GM12874 (cell line): ENCODE measurements around the gene H6PD.

Experiments
- TF ChIP-seq, protein P1 (sequence below): IDR thresholded peaks from 2 replicates; pipeline ENCODE4 v1.5.1; 2011; ENCODE audit warnings: low read depth, mild to moderate bottlenecking, control low read depth, low read length, moderate library complexity; ENCODE audit not compliant: insufficient read depth

The H6PD gene

DNA sequence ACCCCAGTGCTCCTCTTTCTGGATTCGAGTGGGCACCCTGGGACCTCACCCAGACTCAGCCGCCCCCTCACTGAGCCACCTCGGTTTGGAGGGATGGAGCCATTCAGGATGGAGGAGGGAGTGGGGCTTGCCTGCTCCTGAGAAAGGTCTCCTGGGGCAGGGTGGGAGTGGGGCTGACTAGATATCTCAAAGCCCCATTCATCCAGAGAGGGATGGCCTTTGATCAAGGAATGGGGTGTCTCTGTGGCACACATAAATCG lies 48.1 kb downstream of the H6PD start:
- TF ChIP-seq, protein P1, sequence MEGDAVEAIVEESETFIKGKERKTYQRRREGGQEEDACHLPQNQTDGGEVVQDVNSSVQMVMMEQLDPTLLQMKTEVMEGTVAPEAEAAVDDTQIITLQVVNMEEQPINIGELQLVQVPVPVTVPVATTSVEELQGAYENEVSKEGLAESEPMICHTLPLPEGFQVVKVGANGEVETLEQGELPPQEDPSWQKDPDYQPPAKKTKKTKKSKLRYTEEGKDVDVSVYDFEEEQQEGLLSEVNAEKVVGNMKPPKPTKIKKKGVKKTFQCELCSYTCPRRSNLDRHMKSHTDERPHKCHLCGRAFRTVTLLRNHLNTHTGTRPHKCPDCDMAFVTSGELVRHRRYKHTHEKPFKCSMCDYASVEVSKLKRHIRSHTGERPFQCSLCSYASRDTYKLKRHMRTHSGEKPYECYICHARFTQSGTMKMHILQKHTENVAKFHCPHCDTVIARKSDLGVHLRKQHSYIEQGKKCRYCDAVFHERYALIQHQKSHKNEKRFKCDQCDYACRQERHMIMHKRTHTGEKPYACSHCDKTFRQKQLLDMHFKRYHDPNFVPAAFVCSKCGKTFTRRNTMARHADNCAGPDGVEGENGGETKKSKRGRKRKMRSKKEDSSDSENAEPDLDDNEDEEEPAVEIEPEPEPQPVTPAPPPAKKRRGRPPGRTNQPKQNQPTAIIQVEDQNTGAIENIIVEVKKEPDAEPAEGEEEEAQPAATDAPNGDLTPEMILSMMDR: no peak

GRCh38 chr1:9284061-9284460 lies 49.5 kb downstream of the H6PD start:
- TF ChIP-seq, protein P1: no peak

DNA sequence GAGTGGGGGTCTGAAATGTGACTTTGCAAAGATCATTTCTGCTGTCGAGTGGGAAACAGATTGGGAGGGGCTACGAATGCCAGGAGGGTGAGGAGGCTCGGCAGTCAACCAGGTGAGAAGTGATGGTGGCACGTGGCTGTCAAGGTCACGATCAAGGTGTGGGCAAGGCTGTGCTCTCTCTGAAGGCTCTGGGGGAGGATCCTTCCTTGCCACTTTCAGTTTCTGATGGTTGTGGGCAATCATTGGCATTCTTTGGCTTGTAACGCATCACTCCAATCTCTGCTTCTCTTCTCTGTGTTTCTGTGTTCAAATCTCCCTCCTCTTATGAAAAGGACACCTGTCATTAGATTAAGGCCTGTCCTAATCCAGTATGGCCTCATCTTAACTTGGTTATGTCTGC lies 52.0 kb downstream of the H6PD start:
- TF ChIP-seq, protein P1: no peak

DNA sequence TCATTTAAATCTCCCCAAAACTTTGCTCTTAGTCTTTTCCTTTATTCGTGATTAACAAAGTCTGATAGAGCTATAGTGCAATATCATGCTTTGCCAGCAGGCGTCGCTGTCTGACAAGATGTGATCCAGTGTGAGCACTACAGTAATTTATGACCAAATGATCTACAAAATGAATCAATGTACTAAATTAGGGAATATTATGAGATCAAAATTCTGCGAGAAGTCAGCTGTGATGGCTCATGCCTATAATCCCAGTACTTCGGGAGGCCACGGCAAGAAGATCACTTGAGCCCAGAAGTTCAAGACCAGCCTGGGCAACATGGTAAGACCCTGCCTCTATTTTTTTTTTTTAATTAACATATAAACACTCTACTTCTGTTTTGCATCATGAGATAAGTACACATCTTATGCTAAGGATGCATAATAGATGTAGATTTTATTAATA lies 54.5 kb downstream of the H6PD start:
- TF ChIP-seq, protein P1: peak; percentile 82

- TF ChIP-seq, protein P1: no peak
Observed at GRCh38 chr1:9289711-9290485, 55.3 kb downstream of the H6PD start.

DNA sequence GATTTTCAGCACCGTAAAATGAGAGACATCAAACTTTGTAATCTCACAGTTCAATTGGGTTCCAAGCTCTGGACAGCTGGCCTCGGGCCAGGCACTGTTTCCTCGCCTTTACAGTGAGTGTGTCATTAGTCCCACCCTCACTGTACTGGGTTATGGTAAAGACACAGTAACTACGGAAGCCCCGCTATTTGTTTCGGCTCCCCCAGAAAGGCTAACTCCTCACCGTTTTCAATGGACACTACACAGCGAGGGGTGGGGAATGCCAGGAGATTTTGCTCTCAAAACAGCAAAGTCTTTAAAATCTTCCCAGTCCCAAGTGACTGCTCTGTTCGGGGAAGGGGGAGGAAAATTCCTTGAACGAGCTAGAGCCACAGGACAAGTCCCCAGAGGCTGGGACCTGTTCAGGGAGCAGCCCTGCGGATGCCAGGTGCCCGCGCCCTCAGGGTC lies 57.4 kb downstream of the H6PD start:
- TF ChIP-seq, protein P1: no peak

- TF ChIP-seq, protein P1: 0 out of 2 replicates have a peak, but pooled peaks have one; percentile 6
Observed at GRCh38 chr1:9292361-9293240, 58.0 kb downstream of the H6PD start, which contains the start of gene SPSB1. SPSB1 (plus strand) TSS chr1:9292894; CDS start chr1:9355892, 62,998 bp downstream.
